NOMO-1 (cell line): ENCODE data around the gene CST2.
"Not testable (repeated sequence)": the region's sequence is repeated elsewhere in the genome, so short reads cannot be mapped to it uniquely, and the experiment has no call there.

Source experiments
- DNase-seq, 2 experiments: peaks; one replicate each; lab custom pipeline; 2025; ENCODE audit not compliant: unreplicated experiment in 2 of 2; lab: John Stamatoyannopoulos, UW

CST2 gene, protein sequence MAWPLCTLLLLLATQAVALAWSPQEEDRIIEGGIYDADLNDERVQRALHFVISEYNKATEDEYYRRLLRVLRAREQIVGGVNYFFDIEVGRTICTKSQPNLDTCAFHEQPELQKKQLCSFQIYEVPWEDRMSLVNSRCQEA

DNA sequence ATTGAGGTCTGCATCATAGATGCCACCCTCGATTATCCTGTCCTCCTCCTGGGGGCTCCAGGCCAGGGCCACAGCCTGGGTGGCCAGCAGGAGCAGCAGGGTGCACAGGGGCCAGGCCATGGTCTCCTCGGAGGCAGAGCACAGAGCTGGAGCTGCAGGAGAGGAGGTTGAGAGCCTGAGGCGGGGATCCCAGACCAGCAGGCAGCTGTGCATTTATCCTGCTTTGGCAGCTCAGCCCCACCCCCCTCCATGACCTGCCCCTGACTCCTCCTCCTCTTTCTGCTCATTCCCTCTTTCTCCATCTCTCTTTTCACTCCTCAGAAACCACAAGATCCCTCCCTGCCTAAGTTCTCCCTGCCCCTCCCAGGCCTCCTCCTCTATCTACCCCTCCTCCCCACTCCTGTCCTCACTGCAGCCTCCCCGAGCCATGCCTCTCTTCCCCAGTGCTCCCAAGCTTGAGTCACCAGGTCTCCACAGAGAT is at the start of gene CST2:
Gene CST2 (minus strand): TSS at position 189 of the 481 bp plus-strand sequence. CDS start 69 bp downstream, at position 120.
- no peak for DNase-seq

DNA sequence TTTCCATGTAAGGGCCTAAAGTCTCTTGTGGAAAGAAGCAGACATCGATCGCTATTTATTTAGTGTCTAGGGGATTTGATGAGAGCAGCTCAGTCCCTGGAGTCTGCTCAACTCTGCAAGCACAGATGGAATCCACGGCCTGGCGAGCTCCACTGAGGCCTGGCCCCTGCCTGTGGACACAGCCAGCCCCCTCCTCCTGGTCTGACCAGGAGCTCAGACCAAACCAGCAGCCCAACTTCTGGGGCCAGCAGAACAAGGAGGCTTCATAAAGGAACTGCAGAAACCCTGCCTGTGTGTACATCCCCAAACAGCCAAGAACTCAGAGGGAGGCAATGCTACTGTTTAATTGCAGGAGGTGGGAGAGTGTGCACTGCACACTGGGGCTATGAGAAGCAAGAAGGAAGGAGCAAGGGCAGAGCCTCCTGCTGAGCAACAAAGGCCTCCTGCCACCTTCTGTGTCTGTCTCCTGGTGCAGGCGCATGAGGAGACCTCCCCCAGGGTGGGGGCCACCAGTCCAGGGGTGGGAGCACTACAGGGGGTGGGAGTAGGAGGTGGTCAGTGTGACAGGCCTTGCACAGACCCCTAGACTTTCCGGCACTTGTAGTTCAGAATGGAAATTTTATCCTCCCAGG is 49.2 kb upstream of the CST2 start:
- DNase-seq: no peak

DNA sequence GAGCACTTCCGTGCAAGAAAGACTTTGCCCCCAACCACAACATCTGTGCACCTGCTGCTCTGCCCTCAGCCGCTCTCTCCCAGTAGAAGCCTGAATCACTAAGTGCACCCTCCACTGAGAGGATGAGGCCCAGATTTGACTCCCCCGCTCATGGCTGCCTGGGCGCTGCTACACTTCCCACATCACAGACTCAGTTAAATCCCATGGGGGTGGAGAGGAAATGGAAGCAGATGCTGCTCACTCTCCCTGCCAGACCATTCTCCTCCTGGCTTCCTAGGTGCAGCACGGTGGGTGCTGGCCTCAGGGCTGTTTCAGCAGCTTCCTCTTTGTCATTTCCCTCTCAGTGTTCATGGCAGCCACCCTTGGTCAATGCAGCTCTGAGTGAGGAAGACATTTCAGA is 48.2 kb upstream of the CST2 start:
- DNase-seq: no peak

DNA sequence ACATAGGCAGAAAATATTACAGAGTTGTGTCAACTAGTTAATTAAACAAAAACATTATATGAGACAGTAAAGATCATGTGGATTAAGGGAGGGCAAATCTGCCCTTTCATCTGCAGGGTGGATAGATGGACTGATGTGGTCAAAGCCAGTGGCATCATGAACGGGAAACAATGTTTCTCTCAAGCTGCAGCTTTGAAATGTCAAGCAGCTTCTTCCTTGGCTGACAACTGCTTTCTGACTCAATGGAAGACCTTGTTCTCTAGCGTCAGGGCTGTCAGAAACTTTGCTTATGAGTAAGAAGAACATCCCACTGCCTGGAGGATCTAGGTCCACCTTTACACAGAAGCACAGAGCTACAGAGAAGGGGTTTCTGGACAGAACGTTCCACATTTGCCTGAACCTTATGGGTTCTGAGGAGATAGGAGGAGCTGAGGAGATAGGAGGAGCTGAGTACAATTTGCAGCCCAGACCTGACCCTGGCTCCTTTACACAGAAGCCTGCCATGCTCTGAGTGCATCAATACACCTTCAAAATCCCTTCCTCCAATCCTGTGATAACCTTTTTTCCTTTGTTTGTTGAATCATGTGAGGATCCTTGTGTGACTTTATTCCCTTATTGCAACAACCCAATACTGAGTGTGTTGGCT is 47.0 kb upstream of the CST2 start:
- no peak for DNase-seq

DNA sequence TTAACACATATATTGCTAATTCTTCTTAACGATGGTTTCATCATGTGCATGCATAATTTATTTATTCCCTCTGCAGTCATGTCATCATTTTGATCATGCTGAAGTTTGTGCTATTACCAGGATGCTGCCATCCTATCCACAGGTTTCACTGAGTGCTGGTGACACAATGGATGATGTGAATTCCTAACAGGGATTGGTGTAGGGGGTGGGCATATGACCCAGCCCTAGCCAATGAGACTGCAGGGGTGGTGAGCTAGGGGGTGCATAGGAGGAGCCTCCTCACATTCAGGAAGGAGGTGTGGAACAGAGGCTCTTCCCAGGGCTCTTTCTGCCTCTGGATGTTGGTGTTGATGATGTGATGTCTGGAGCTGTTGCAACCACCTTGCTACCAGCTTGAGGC is 45.5 kb upstream of the CST2 start:
- no peak for DNase-seq

DNA sequence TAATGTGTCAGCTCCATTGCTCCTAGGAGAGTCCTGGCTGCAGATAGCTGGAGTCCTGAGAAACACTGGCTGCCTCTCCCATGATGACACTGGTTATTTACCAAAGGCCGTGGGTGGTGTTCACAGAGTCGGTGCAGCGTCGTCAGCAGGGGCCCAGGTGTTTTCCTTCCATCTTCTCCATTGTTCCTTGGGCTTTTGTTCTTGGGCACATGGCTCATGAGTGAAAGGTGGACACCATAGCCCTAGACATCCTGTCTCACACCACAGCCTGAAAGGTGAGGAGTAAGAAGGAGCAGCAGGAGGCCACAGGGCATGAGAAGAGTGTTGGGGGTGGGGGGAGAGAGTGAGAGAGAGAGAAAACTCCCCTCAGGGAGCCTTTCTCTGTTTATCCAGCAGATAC is 43.9 kb upstream of the CST2 start:
- DNase-seq: no peak

DNA sequence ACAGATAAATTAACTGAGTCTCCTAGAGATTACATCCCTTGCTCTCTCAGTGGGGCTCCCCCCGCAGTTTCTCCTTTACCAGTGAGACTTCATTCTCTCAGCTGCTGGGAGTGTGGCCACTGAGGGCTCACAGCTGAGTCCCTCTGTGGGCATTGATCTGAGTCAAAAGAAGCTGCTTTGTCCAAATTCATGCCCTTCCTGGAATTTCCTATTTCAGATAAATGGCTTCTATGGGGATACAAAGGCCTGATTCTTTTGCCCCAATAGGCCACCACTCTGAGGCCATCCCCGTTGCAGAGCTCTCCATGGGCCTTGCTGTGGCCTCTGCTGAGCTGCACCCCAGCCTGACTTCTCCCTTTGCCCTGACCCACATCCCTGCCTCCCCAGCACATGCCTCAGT is 43.0 kb upstream of the CST2 start:
- DNase-seq: no peak

DNA sequence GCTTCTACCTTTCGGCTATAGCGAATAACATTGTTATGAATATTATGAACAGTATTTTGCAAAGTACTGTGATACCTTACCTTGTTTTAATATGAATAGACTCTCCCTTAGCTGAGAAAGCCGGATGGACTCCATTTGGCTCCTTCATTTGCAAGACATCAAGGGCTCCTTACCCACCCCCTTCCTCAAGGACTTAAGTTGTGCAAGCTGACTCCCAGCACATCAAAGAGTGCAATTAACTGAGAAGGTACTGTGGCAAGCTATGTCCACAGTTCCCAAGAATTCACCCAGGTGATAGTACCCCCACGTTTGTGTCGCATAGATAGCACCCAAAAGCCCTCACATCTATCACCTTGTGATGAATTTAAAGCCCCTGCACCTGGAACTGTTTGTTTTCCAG is 41.8 kb upstream of the CST2 start:
- DNase-seq: no peak

DNA sequence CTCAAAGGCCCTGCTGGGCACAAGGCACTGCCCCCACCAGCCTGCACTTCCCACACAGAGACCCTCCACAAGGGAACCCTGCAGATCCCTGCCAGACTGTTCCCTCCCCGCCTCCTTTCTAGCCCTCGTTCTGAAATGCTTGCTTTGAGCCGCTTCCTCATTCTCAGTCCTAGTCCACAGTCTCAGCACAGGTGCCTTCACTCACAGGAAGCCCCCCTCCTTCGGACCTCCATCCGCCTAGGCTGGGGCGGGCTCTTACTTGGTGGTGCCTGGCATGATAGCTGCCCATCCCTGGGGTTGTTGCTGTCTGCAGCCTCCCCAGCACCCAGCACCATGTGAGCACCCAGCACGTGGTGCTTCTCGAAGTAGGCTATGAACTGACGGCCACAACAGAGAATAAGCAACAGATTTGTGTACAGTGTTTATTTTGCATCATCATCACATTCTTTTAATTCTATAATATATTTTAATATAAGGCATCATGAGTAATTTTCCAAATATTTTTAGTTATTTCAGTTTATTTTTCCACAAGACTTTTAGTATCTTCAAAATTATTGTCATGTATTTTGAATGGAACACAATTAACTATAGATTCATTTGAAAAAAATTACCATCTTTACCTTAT is 40.7 kb upstream of the CST2 start:
- no peak for DNase-seq

DNA sequence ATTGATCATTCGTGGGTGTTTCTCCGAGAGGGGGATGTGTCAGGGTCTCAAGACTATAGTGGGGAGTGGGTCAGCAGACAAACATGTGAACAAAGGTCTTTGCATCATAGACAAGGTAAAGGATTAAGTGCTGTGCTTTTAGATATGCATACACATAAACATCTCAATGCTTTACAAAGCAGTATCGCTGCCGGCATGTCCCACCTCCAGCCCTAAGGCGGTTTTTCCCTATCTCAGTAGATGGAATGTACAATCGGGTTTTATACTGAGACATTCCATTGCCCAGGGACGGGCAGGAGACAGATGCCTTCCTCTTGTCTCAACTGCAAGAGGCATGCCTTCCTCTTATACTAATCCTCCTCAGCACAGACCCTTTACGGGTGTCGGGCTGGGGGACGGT is 34.2 kb upstream of the CST2 start:
- DNase-seq: not testable (repeated sequence)

DNA sequence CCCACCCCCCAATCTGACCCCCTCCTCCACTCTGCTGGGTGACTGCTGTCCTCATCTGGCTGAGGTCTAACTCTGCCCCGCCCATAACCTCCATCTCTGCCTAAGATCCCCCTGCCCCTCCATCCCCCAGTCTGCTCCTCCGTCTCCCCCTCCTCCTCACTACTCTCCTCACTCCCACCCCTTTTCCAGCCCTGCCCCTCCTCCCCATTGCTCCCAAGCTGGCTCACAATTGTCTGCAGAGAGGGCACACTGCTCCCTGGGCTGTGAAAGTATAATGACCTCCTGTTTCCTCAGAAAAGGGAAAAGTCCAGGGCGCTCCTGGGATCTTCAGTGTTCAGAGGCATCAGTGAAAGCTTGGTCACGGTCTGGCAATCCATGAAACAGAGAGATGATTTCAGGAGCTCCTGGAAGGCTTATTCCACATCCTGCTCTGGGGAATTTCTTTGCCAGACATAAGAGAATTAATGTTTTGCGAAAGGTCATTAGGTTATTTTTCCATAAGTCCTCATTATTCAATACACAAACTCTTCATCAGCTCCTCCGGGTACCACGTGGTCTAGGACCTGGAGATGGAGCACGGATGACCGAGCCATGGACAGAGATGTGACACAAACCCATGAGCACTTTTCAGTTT is 31.6 kb upstream of the CST2 start:
- DNase-seq: no peak

DNA sequence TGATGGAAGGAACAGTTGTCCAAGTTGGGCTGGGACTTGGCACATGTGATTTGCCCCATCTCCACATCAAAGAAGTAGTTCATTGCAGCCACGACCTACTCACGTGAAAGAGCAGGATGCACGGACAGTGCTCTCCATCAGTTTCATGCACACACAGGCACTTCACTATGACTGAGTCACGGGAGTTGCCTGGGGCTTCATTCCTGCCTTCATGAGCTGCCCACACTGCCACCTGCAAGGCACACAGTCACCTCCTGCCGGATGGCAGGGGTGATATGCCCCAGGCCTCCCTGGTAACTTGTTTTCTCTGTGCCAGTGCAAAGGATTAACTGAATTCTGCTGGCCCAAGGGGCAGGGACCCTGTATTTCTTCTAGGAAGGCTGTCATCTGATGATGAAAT is 30.2 kb upstream of the CST2 start:
- DNase-seq: no peak

DNA sequence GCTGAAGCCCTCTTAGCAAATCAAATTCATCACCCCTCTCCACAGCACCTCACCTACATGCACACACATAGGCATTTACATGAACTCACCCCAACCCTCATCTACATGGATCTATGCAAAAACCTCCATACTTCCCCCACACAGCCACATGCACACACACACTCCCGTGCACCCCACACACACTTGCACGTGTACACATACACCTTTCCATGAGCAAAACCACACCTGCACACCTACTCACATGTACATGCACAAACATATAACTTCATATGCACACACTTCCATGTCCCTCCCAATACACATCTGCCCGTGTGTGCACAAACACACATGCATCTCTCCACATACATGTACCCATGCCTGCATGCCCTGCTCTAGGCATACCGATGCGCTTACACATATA is 29.7 kb upstream of the CST2 start:
- DNase-seq: no peak

DNA sequence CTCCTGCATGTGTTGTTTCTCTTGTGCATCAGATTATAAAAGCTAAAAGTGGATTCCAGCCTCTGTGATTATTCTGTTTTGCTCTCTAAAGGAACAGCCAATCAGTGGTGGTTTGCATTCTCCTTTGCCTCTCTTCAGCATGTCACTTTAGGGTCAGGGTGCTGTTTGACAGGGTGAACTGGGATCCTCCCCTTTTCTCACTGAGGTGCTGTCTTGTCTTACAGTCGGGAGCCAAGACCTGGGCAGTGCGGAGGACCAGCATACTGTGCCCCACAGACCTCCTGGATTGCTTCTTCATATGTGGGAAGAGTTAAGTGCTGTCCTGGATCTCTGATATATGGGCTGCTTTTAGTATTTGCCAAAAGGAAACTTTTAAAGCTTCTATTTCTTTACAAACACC is 15.2 kb upstream of the CST2 start:
- no peak for DNase-seq

DNA sequence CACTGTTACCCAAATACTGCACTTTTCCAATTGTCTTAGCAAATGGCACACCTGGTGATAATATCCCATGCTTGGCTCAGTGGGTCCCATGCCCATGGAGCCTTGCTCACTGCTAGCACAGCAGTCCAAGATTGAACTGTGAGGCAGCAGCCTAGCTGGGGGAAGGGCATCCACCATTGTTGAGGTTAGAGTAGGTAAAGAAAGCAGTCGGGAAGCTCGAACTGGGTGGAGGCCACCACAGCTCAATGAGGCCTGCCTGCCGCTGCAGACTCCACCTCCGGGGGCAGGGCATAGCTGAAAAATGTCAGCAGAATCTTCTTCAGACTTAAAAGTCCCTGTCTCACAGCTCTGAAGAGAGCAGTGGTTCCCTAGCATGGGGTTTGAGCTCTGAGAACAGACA is 9.2 kb upstream of the CST2 start:
- DNase-seq: no peak

DNA sequence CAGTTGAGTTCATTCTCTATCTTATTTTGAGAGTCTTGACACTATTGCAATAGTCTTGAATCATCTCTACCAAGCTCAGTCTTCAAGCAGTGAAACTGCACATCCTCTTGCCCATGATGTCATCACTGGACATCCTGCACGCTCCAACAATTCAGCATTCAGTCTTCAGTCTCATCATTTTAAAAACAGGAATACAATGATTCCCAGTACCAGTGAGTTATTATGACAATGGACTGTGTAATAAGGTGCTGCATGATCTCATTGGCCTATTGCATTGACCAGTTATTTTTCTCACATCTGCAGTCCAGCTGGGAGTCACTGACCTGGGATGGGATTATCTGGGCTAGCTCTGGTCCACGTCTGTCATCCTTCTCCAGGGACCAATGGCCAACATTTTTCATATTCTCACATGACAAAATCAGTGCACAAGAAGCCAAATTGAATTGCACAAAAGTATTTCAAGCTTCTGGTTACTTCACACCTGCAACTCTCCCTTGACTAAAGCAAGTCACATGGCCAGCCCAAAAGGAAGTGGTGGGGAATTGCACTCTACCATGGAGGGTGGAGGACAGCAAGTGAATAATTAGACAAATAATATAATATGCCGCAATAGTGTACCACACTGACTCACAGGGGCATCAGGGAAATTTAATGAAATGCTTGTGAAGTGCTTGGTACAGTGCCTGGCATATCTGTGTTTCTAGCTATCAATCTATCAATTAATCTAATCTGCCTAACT is 6.4 kb upstream of the CST2 start:
- DNase-seq: no peak

DNA sequence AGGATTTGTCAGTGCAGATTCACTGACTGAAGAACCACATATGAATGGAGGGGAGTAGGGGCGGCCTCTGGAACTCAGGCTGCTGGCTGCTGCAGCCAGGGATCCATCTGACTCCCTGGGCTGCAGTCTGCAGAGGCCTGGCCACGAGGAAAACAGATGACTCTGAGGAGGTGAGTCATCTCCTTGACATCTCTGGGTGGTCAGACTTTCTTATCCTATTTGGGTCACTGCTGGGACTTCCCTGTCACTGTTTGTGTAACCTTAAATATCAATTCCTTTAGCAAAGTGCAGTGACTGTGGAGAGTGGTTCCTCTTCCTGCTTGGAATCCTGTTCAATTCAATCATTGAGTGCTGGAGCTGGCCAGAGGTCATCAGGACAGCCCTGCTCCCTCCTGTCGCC is 5.4 kb upstream of the CST2 start:
- not testable (repeated sequence) for DNase-seq

DNA sequence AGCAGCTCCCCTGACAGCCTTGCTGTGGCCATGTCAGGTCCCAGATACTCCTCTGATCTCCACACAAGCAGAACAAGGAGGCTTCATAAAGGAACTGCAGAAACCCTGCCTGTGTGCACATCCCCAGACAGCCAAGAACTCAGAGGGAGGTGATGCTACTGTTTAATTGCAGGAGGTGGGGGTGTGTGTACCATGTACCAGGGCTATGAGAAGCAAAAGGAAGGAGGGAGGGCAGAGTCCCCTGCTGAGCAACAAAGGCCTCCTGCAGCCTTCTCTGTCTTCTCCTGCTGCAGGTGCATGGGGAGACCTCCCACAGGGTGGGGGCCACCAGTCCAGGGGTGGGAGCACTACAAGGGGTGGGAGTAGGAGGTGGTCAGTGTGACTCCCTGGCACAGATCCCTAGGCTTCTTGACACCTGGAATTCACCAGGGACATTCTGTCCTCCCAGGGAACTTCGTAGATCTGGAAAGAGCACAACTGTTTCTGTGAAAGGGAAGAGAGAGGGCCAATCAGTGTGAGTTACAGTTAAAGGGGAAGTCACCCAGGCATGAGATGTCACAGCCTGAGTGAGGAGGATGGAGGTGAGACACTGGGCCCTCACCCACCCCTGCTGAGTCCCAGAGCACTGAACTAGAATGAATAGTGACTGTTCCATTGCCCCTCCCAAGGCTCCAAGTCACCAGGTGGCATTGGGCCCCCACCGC is 2.8 kb downstream of the CST2 start:
- DNase-seq: no peak

DNA sequence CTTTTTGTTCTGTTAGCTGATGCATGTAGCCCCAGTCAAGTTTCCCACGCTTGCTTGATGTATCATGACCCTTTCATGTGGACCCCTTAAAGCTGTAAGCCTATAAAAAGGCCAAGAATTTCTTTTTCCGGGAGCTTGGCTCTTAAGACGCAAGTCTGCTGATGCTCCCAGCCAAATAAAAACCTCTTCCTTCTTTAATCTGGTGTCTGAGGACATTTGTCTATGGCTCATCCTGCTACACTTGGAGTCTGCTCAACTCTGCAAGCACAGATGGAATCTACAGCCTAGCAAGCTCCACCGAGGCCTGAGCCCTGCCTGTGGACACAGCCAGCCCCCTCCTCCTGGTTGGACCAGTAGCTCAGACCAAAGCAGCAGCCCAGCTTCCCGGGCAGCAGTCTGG is 3.4 kb downstream of the CST2 start:
- no peak for DNase-seq

DNA sequence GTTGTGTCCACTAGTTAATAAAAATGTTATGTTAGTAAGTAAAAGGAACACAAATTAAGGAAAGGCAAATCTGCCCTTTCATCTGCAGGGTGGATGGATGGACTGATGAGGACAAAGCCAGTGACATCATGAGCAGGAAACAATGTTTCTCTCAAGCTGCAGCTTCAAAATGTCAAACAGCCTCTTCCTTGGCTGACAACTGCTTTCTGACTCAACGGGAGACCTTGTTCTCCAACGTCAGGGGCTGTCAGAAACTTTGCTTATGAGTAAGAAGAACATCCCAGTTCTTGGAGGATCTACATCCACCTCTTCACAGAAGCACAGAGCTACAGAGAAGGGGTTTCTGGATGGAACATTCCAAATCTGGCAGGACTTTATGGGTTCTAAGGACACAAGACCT is 6.0 kb downstream of the CST2 start:
- DNase-seq: no peak
